ENCODE results near the gene LEMD3. TPM values are rescaled to one million over a fixed set of nuclear protein-coding genes. Genes with fewer than 3 reads are reported as not detected.

LEMD3 gene
- polyA plus RNA-seq, 3 donors from 2014 or later, result 19.0 to 44.3 (median 26.8) TPM

GRCh38 chr12:65203376-65203775, 34.0 kb downstream of the LEMD3 start:
- Mint-ChIP-seq H3K36me3 (peaks cover 0 to 3% (median 0%) of the 10 kb centered on the region in 3 donors), H3K9me3 (no peaks in the 10 kb centered on the region), H3K27me3 (ENCODE audit: low read depth in 3 of 3) (no peaks in the 10 kb centered on the region), H3K27ac (peak overlapping the region in 1 of 6 donors; percentile 8), H3K4me3 (no peak overlapping the region), H3K4me1 (peaks cover 54 to 87% of the 10 kb centered on the region in 2 donors)
- DNase-seq, result no peak

GRCh38 chr12:65204886-65205525, 35.6 kb downstream of the LEMD3 start:
- no peak for DNase-seq
- no peaks in the 10 kb centered on the region for H3K27me3 Mint-ChIP-seq (ENCODE audit: low read depth in 3 of 3)
- no peaks in the 10 kb centered on the region for H3K9me3 Mint-ChIP-seq
- H3K4me1 Mint-ChIP-seq, result peaks cover 66 to 95% of the 10 kb centered on the region in 2 donors
- H3K27ac Mint-ChIP-seq, result no peak overlapping the region
- H3K36me3 Mint-ChIP-seq, result peaks cover 0 to 3% (median 0%) of the 10 kb centered on the region in 3 donors
- no peak overlapping the region for H3K4me3 Mint-ChIP-seq

GRCh38 chr12:65205886-65206285, 36.5 kb downstream of the LEMD3 start:
- Mint-ChIP-seq H3K9me3 (no peaks in the 10 kb centered on the region), H3K27me3 (ENCODE audit: low read depth in 3 of 3) (no peaks in the 10 kb centered on the region), H3K4me1 (peaks cover 67 to 95% of the 10 kb centered on the region in 2 donors), H3K4me3 (no peak overlapping the region), H3K36me3 (no peaks in the 10 kb centered on the region), H3K27ac (peak overlapping the region in 1 of 6 donors; percentile 26)
- DNase-seq, result no peak

GRCh38 chr12:65208125-65208524, 38.7 kb downstream of the LEMD3 start:
- peaks cover 49 to 77% of the 10 kb centered on the region in 2 donors for H3K4me1 Mint-ChIP-seq
- H3K4me3 Mint-ChIP-seq, result peak overlapping the region in 2 of 5 donors; percentile 22 to 24
- H3K27ac Mint-ChIP-seq, result peak overlapping the region; percentile 37 to 80 (median 66)
- H3K27me3 Mint-ChIP-seq (ENCODE audit: low read depth in 3 of 3), result no peaks in the 10 kb centered on the region
- no peaks in the 10 kb centered on the region for H3K9me3 Mint-ChIP-seq
- no peak for DNase-seq
- peaks cover 0 to 7% (median 0%) of the 10 kb centered on the region in 3 donors for H3K36me3 Mint-ChIP-seq

GRCh38 chr12:65208964-65209654, 39.7 kb downstream of the LEMD3 start:
- peak overlapping the region; percentile 63 to 87 (median 84) for H3K27ac Mint-ChIP-seq

GRCh38 chr12:65209655-65210043, 40.3 kb downstream of the LEMD3 start:
- Mint-ChIP-seq H3K4me3 (peak overlapping the region; percentile 64 to 76 (median 67)), H3K27ac (peak overlapping the region; percentile 63 to 87 (median 84)), H3K9me3 (no peaks in the 10 kb centered on the region), H3K36me3 (peaks cover 0 to 7% (median 0%) of the 10 kb centered on the region in 3 donors), H3K27me3 (ENCODE audit: low read depth in 3 of 3) (no peaks in the 10 kb centered on the region), H3K4me1 (peaks cover 41 to 61% of the 10 kb centered on the region in 2 donors)
- peak in 1 of 3 donors; percentile 15 for DNase-seq

More at GRCh38 chr12:65208964-65209654, 39.7 kb downstream of the LEMD3 start:
- Mint-ChIP-seq H3K4me1 (peaks cover 43 to 67% of the 10 kb centered on the region in 2 donors), H3K9me3 (no peaks in the 10 kb centered on the region), H3K27me3 (ENCODE audit: low read depth in 3 of 3) (no peaks in the 10 kb centered on the region), H3K4me3 (peak overlapping the region; percentile 64 to 76 (median 67)), H3K36me3 (peaks cover 0 to 7% (median 0%) of the 10 kb centered on the region in 3 donors)
- DNase-seq, result no peak

GRCh38 chr12:65217086-65217485, 47.7 kb downstream of the LEMD3 start:
- peak overlapping the region in 2 of 6 donors; percentile 20 to 53 for H3K27ac Mint-ChIP-seq

GRCh38 chr12:65220761-65221160, 51.4 kb downstream of the LEMD3 start:
- H3K27me3 Mint-ChIP-seq (ENCODE audit: low read depth in 3 of 3), result no peaks in the 10 kb centered on the region
- peaks cover 24 to 44% of the 10 kb centered on the region in 2 donors for H3K4me1 Mint-ChIP-seq
- H3K9me3 Mint-ChIP-seq, result peaks cover 5 to 19% (median 12%) of the 10 kb centered on the region in 6 donors
- H3K27ac Mint-ChIP-seq, result no peak overlapping the region
- no peak for DNase-seq
- peaks cover 42 to 55% (median 47%) of the 10 kb centered on the region in 3 donors for H3K36me3 Mint-ChIP-seq
- no peak overlapping the region for H3K4me3 Mint-ChIP-seq

More at GRCh38 chr12:65217086-65217485, 47.7 kb downstream of the LEMD3 start:
- Mint-ChIP-seq H3K9me3 (peaks cover 5 to 13% (median 10%) of the 10 kb centered on the region in 6 donors), H3K4me1 (peaks cover 5 to 8% of the 10 kb centered on the region in 2 donors), H3K4me3 (no peak overlapping the region), H3K27me3 (ENCODE audit: low read depth in 3 of 3) (no peaks in the 10 kb centered on the region), H3K36me3 (peaks cover 31 to 38% (median 32%) of the 10 kb centered on the region in 3 donors)
- no peak for DNase-seq

- no peaks in the 10 kb centered on the region for H3K27me3 Mint-ChIP-seq (ENCODE audit: low read depth in 3 of 3)
- no peak for DNase-seq
- H3K36me3 Mint-ChIP-seq, result peaks cover 29 to 37% (median 33%) of the 10 kb centered on the region in 3 donors
- H3K4me3 Mint-ChIP-seq, result no peak overlapping the region
- H3K4me1 Mint-ChIP-seq, result peaks cover 28 to 64% of the 10 kb centered on the region in 2 donors
- no peak overlapping the region for H3K27ac Mint-ChIP-seq
- peaks cover 0 to 8% (median 5%) of the 10 kb centered on the region in 6 donors for H3K9me3 Mint-ChIP-seq
Measured at GRCh38 chr12:65229441-65229840, 60.1 kb downstream of the LEMD3 start.

GRCh38 chr12:65232476-65233077, 63.2 kb downstream of the LEMD3 start:
- peaks cover 23 to 26% (median 26%) of the 10 kb centered on the region in 3 donors for H3K36me3 Mint-ChIP-seq
- no peaks in the 10 kb centered on the region for H3K27me3 Mint-ChIP-seq (ENCODE audit: low read depth in 3 of 3)
- peaks cover 9 to 36% of the 10 kb centered on the region in 2 donors for H3K4me1 Mint-ChIP-seq
- H3K27ac Mint-ChIP-seq, result peak overlapping the region in 2 of 6 donors; percentile 48 to 65
- peak overlapping the region in 2 of 5 donors; percentile 2 to 64 for H3K4me3 Mint-ChIP-seq
- peaks cover 0 to 8% (median 5%) of the 10 kb centered on the region in 6 donors for H3K9me3 Mint-ChIP-seq
- peak; percentile 9 to 23 (median 21) for DNase-seq

GRCh38 chr12:65237153-65237552, 67.8 kb downstream of the LEMD3 start:
- H3K27ac Mint-ChIP-seq, result no peak overlapping the region
- peaks cover 0 to 1% (median 0%) of the 10 kb centered on the region in 3 donors for H3K27me3 Mint-ChIP-seq (ENCODE audit: low read depth in 3 of 3)
- peaks cover 2 to 6% (median 3%) of the 10 kb centered on the region in 3 donors for H3K36me3 Mint-ChIP-seq
- H3K4me1 Mint-ChIP-seq, result peaks cover 7 to 15% of the 10 kb centered on the region in 2 donors
- DNase-seq, result no peak
- no peaks in the 10 kb centered on the region for H3K9me3 Mint-ChIP-seq
- no peak overlapping the region for H3K4me3 Mint-ChIP-seq

- peaks cover 0 to 1% (median 0%) of the 10 kb centered on the region in 3 donors for H3K27me3 Mint-ChIP-seq (ENCODE audit: low read depth in 3 of 3)
- peaks cover 7 to 16% (median 11%) of the 10 kb centered on the region in 3 donors for H3K36me3 Mint-ChIP-seq
- H3K27ac Mint-ChIP-seq, result no peak overlapping the region
- H3K4me1 Mint-ChIP-seq, result peaks cover 0 to under 1% of the 10 kb centered on the region in 2 donors
- H3K9me3 Mint-ChIP-seq, result no peaks in the 10 kb centered on the region
- no peak overlapping the region for H3K4me3 Mint-ChIP-seq
- DNase-seq, result no peak
Measured at GRCh38 chr12:65238609-65239008, 69.2 kb downstream of the LEMD3 start.

- Mint-ChIP-seq H3K36me3 (peaks cover 18 to 34% (median 22%) of the 10 kb centered on the region in 3 donors), H3K9me3 (no peaks in the 10 kb centered on the region), H3K4me1 (no peaks in the 10 kb centered on the region), H3K4me3 (no peak overlapping the region), H3K27me3 (ENCODE audit: low read depth in 3 of 3) (peaks cover 0 to 3% (median 0%) of the 10 kb centered on the region in 3 donors), H3K27ac (peak overlapping the region in 1 of 6 donors; percentile 39)
- no peak for DNase-seq
Measured at GRCh38 chr12:65248656-65249633, 79.6 kb downstream of the LEMD3 start.

Measured in immature natural killer cell (primary cell).